GM23338 (cell line): ENCODE measurements around the gene SAMD4A.

ENCODE experiments used
- CREB1 ChIP-seq: fragments of 250-450 bp; sonication (Bioruptor Pico); IDR thresholded peaks from 2 replicates; pipeline ENCODE4 v1.5.0; 2020; ENCODE audit warnings: low read depth, mild to moderate bottlenecking, moderate library complexity
- EZH2 ChIP-seq: fragments of 200-600 bp; sonication (generic); IDR thresholded peaks from one replicate; pipeline ENCODE4 v1.8.0; 2017; ENCODE audit warnings: antibody characterized with exemption, mild to moderate bottlenecking, low read depth; ENCODE audit not compliant: unreplicated experiment
- EZH2phosphoT487 ChIP-seq: fragments of 200-600 bp; sonication (generic); IDR thresholded peaks from one replicate; pipeline ENCODE4 v1.8.1; 2018; ENCODE audit warnings: antibody characterized with exemption; ENCODE audit not compliant: unreplicated experiment
- POLR2AphosphoS5 ChIP-seq: IDR thresholded peaks from 2 replicates; pipeline ENCODE4 v1.6.1; 2016; ENCODE audit warnings: antibody characterized with exemption, low read depth
- STAT1 ChIP-seq: IDR thresholded peaks from one replicate; pipeline ENCODE4 v1.6.1; 2016; ENCODE audit warnings: antibody characterized with exemption; ENCODE audit not compliant: unreplicated experiment
- TF ChIP-seq, protein P1 (sequence below), 2 experiments: fragments of 200-600 bp in 1 of 2; sonication (generic) in 1 of 2; conservative IDR thresholded peaks; 2 replicates each; pipeline versions ENCODE4 v1.5.1 to v1.6.1; 2016 to 2017; ENCODE audit warnings: antibody characterized with exemption in 2 of 2, low read depth in 2 of 2, mild to moderate bottlenecking in 2 of 2, moderate library complexity in 1 of 2
- TF ChIP-seq, protein P2 (sequence below): IDR thresholded peaks from one replicate; pipeline ENCODE4 v1.6.1; 2018; ENCODE audit warnings: antibody characterized with exemption; ENCODE audit not compliant: unreplicated experiment
- TF ChIP-seq, protein P3 (sequence below): IDR thresholded peaks from 2 replicates; pipeline ENCODE4 v1.6.1; 2016; ENCODE audit warnings: antibody characterized with exemption

DNA sequence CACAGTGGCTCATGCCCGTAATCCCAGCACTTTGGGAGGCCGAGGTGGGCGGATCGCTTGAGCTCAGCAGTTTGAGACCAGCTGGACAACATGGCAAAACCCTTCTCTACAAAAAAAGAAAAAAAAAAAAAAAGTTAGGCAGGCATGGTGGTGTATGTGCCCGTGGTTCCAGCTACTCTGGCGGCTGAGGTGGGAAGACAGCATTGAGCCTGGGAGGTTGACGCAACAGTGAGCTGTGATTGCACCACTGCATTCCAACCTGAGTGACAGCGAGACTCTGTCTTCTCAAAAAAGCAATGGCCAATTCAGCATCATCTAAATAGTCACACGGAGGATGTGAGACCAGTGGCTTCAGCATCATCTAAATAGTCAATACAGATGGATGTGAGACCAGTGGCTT lies 10.4 kb upstream of the SAMD4A start:
- TF ChIP-seq, protein P1, sequence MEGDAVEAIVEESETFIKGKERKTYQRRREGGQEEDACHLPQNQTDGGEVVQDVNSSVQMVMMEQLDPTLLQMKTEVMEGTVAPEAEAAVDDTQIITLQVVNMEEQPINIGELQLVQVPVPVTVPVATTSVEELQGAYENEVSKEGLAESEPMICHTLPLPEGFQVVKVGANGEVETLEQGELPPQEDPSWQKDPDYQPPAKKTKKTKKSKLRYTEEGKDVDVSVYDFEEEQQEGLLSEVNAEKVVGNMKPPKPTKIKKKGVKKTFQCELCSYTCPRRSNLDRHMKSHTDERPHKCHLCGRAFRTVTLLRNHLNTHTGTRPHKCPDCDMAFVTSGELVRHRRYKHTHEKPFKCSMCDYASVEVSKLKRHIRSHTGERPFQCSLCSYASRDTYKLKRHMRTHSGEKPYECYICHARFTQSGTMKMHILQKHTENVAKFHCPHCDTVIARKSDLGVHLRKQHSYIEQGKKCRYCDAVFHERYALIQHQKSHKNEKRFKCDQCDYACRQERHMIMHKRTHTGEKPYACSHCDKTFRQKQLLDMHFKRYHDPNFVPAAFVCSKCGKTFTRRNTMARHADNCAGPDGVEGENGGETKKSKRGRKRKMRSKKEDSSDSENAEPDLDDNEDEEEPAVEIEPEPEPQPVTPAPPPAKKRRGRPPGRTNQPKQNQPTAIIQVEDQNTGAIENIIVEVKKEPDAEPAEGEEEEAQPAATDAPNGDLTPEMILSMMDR (conservative IDR thresholded peaks at IDR 0.05; ENCODE audit: low read depth in 2 of 2) = no peak
- TF ChIP-seq, protein P2, sequence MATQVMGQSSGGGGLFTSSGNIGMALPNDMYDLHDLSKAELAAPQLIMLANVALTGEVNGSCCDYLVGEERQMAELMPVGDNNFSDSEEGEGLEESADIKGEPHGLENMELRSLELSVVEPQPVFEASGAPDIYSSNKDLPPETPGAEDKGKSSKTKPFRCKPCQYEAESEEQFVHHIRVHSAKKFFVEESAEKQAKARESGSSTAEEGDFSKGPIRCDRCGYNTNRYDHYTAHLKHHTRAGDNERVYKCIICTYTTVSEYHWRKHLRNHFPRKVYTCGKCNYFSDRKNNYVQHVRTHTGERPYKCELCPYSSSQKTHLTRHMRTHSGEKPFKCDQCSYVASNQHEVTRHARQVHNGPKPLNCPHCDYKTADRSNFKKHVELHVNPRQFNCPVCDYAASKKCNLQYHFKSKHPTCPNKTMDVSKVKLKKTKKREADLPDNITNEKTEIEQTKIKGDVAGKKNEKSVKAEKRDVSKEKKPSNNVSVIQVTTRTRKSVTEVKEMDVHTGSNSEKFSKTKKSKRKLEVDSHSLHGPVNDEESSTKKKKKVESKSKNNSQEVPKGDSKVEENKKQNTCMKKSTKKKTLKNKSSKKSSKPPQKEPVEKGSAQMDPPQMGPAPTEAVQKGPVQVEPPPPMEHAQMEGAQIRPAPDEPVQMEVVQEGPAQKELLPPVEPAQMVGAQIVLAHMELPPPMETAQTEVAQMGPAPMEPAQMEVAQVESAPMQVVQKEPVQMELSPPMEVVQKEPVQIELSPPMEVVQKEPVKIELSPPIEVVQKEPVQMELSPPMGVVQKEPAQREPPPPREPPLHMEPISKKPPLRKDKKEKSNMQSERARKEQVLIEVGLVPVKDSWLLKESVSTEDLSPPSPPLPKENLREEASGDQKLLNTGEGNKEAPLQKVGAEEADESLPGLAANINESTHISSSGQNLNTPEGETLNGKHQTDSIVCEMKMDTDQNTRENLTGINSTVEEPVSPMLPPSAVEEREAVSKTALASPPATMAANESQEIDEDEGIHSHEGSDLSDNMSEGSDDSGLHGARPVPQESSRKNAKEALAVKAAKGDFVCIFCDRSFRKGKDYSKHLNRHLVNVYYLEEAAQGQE = no peak
- no peak for TF ChIP-seq POLR2AphosphoS5
- no peak for TF ChIP-seq EZH2
- no peak for TF ChIP-seq EZH2phosphoT487
- no peak for TF ChIP-seq CREB1
- TF ChIP-seq, protein P3, sequence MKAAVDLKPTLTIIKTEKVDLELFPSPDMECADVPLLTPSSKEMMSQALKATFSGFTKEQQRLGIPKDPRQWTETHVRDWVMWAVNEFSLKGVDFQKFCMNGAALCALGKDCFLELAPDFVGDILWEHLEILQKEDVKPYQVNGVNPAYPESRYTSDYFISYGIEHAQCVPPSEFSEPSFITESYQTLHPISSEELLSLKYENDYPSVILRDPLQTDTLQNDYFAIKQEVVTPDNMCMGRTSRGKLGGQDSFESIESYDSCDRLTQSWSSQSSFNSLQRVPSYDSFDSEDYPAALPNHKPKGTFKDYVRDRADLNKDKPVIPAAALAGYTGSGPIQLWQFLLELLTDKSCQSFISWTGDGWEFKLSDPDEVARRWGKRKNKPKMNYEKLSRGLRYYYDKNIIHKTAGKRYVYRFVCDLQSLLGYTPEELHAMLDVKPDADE = no peak
- TF ChIP-seq STAT1 = no peak
